ENCODE measurements around the gene GAB3. TPM values are rescaled to one million over a fixed set of nuclear protein-coding genes. Genes with fewer than 3 reads are reported as not detected.
A peak's percentile ranks its signal among the peaks of the same experiment; 100 is the strongest.

GAB3 gene
- total and polyA plus RNA-seq, 2 donors (not counting 3 experiments of a cell fraction or from before 2014, with no cell fraction given) = 6.0 to 6.2 TPM

- CTCF ChIA-PET = interaction anchor here (0.9 to 4.3 kb wide), 3 partner anchors 19 to 120 kb away, joined by 3 to 49 read pairs (median 3); no protein-coding TSS in a partner anchor
- peak; percentile 57 for DNase-seq (ENCODE audit: low read depth, low spot score)
- POLR2A ChIA-PET = no interaction called here
Measured at GRCh38 chrX:154719132-154719675, 31.7 kb downstream of the GAB3 start.

More at GRCh38 chrX:154719132-154719675, 31.7 kb downstream of the GAB3 start:
- peaks cover 0 to 3% of the 10 kb centered on the region in 2 experiments for H3K36me3 ChIP-seq (ENCODE audit: control insufficient read depth in 2 of 2, extremely low read depth in 1 of 2, insufficient read depth in 2 of 2, low read length in 2 of 2)
- H3K4me1 ChIP-seq (ENCODE audit: control insufficient read depth, extremely low read depth, insufficient read depth, low read length) = peaks cover 30% of the 10 kb centered on the region
- no peaks in the 10 kb centered on the region for H4K20me1 ChIP-seq (replicated peaks; ENCODE audit: control insufficient read depth, extremely low read depth, insufficient read depth, low read length)
- no peak overlapping the region for H2AFZ ChIP-seq (ENCODE audit: low read depth, low read length)
- no peaks in the 10 kb centered on the region for H3K9me3 ChIP-seq (replicated peaks; ENCODE audit: control insufficient read depth, insufficient read depth, low read length)
- H3K4me3 ChIP-seq (replicated peaks in 1 of 3; ENCODE audit: insufficient read depth in 1 of 3, low read depth in 1 of 3, low read length in 3 of 3) = no peak overlapping the region
- H3K27ac ChIP-seq (ENCODE audit: insufficient read depth, low read depth, low read length) = peak overlapping the region; percentile 37
- dilution Hi-C loops (cut with MboI; ENCODE audit: extremely low pct_ligation_motif_present, low sequenced_read_pairs) = no loop called here
- no peaks in the 10 kb centered on the region for H3K79me2 ChIP-seq (ENCODE audit: control insufficient read depth, insufficient read depth, low read length)
- H3K9ac ChIP-seq (replicated peaks; ENCODE audit: extremely low read depth, insufficient read depth, low read length) = peak overlapping the region; percentile 14
- TF ChIP-seq, protein P1, sequence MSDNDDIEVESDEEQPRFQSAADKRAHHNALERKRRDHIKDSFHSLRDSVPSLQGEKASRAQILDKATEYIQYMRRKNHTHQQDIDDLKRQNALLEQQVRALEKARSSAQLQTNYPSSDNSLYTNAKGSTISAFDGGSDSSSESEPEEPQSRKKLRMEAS (IDR thresholded peaks at IDR 0.05; ENCODE audit: insufficient read depth, insufficient read length) = no peak
- TF ChIP-seq, protein P2, sequence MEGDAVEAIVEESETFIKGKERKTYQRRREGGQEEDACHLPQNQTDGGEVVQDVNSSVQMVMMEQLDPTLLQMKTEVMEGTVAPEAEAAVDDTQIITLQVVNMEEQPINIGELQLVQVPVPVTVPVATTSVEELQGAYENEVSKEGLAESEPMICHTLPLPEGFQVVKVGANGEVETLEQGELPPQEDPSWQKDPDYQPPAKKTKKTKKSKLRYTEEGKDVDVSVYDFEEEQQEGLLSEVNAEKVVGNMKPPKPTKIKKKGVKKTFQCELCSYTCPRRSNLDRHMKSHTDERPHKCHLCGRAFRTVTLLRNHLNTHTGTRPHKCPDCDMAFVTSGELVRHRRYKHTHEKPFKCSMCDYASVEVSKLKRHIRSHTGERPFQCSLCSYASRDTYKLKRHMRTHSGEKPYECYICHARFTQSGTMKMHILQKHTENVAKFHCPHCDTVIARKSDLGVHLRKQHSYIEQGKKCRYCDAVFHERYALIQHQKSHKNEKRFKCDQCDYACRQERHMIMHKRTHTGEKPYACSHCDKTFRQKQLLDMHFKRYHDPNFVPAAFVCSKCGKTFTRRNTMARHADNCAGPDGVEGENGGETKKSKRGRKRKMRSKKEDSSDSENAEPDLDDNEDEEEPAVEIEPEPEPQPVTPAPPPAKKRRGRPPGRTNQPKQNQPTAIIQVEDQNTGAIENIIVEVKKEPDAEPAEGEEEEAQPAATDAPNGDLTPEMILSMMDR (IDR thresholded peaks at IDR 0.05; ENCODE audit: extremely low read depth in 1 of 2, insufficient read depth in 1 of 2, low read depth in 1 of 2, low read length in 2 of 2) = no peak
- TF ChIP-seq JUN (IDR thresholded peaks at IDR 0.05; ENCODE audit: borderline replicate concordance, insufficient read depth, insufficient read length, low read depth) (peak; percentile 15), FOS (IDR thresholded peaks at IDR 0.05; ENCODE audit: borderline replicate concordance, insufficient read depth, low read length) (peak; percentile 42), POLR2A (IDR thresholded peaks at IDR 0.05; ENCODE audit: low read depth, low read length) (no peak), GATA2 (IDR thresholded peaks at IDR 0.05; ENCODE audit: insufficient read depth, insufficient read length, low read depth, low read length) (peak; percentile 82)
- H3K27me3 ChIP-seq (ENCODE audit: control insufficient read depth in 2 of 2, insufficient read depth in 2 of 2, low read length in 2 of 2) = no peaks in the 10 kb centered on the region
- BruUV-seq (replicated peaks) = no TSS peak
- intact Hi-C loops (cut with micrococcal nuclease) = loop anchor here (1.0 to 2.0 kb wide), 2 partner anchors 9 to 16 kb away; no protein-coding TSS in a partner anchor
- peak; percentile 93 for FAIRE-seq
- no peaks in the 10 kb centered on the region for H3K9me1 ChIP-seq (replicated peaks; ENCODE audit: control insufficient read depth, extremely low read depth, insufficient read depth, low read length)
- peak overlapping the region; percentile 21 for H3K4me2 ChIP-seq (ENCODE audit: insufficient read depth, low read length)
